DMS79 treated with DMSO at 0.1 percent for 48 hours (cell line): ENCODE measurements around the gene ERC1.
"Not testable (repeated sequence)": the region's sequence is repeated elsewhere in the genome, so short reads cannot be mapped to it uniquely, and the experiment has no call there.

Experiments
- DNase-seq: peaks from one replicate; lab custom pipeline; 2025; lab: John Stamatoyannopoulos, UW

Gene ERC1

GRCh38 chr12:1353451-1353850 is 362.4 kb downstream of the ERC1 start:
- no peak for DNase-seq

- DNase-seq: no peak
Observed at GRCh38 chr12:1355396-1355795, 364.4 kb downstream of the ERC1 start.

- not testable (repeated sequence) for DNase-seq
Observed at GRCh38 chr12:1355871-1356270, 364.8 kb downstream of the ERC1 start.

GRCh38 chr12:1356285-1356684 is 365.3 kb downstream of the ERC1 start:
- DNase-seq: no peak

- no peak for DNase-seq
Observed at GRCh38 chr12:1357171-1357570, 366.1 kb downstream of the ERC1 start.

GRCh38 chr12:1357711-1358110 is 366.7 kb downstream of the ERC1 start:
- no peak for DNase-seq

- DNase-seq: no peak
Observed at GRCh38 chr12:1360441-1361210, 369.6 kb downstream of the ERC1 start.

GRCh38 chr12:1362143-1362662 is 371.2 kb downstream of the ERC1 start:
- DNase-seq: no peak

- DNase-seq: no peak
Observed at GRCh38 chr12:1365703-1366102, 374.7 kb downstream of the ERC1 start.

GRCh38 chr12:1367331-1368291 is 376.6 kb downstream of the ERC1 start:
- no peak for DNase-seq

GRCh38 chr12:1369460-1369859 is 378.4 kb downstream of the ERC1 start:
- DNase-seq: no peak

GRCh38 chr12:1369938-1370500 is 379.0 kb downstream of the ERC1 start:
- no peak for DNase-seq

- DNase-seq: no peak
Observed at GRCh38 chr12:1373901-1374735, 383.1 kb downstream of the ERC1 start.

- no peak for DNase-seq
Observed at GRCh38 chr12:1375323-1375722, 384.3 kb downstream of the ERC1 start.

GRCh38 chr12:1377117-1377516 is 386.1 kb downstream of the ERC1 start:
- no peak for DNase-seq

- no peak for DNase-seq
Observed at GRCh38 chr12:1377681-1378080, 386.7 kb downstream of the ERC1 start.

- DNase-seq: no peak
Observed at GRCh38 chr12:1380171-1380851, 389.3 kb downstream of the ERC1 start.

GRCh38 chr12:1382151-1382550 is 391.1 kb downstream of the ERC1 start:
- no peak for DNase-seq

GRCh38 chr12:1382826-1383225 is 391.8 kb downstream of the ERC1 start:
- DNase-seq: no peak

- no peak for DNase-seq
Observed at GRCh38 chr12:1383758-1384157, 392.7 kb downstream of the ERC1 start.

GRCh38 chr12:1384910-1385309 is 393.9 kb downstream of the ERC1 start:
- no peak for DNase-seq
